GM23338 (cell line): ENCODE data around the gene EGFR. TPM values are rescaled to one million over a fixed set of nuclear protein-coding genes. Genes with fewer than 3 reads are reported as not detected.

Experiments
- ATAC-seq: fragments of 200-7000 bp; cut with Tn5 transposase; 3 replicates; pipeline ENCODE4 v1.9.1; 2020
- DNase-seq: peaks from one replicate; pipeline ENCODE4 v3.0.0-alpha.2; 2015; ENCODE audit warnings: low spot score
- H2AFZ ChIP-seq: fragments of 200-600 bp; sonication (generic); 2 replicates; pipeline ENCODE4 v1.8.0; 2016; ENCODE audit warnings: antibody characterized with exemption, mild to moderate bottlenecking, moderate library complexity
- H3F3A ChIP-seq: fragments of 200-600 bp; sonication (generic); replicated peaks from 2 replicates; pipeline ENCODE4 v1.8.0; 2017; ENCODE audit warnings: antibody characterized with exemption, mixed run types, low read depth
- H3K27ac ChIP-seq: fragments of 200-600 bp; sonication (generic); 2 replicates; pipeline ENCODE4 v1.6.1; 2016; ENCODE audit warnings: low read depth
- H3K27me3 ChIP-seq: fragments of 200-600 bp; sonication (generic); 2 replicates; pipeline ENCODE4 v1.8.0; 2016; ENCODE audit warnings: mild to moderate bottlenecking, mixed run types, moderate library complexity; ENCODE audit not compliant: insufficient read depth
- H3K36me3 ChIP-seq: fragments of 200-600 bp; sonication (generic); 2 replicates; pipeline ENCODE4 v1.8.0; 2016; ENCODE audit warnings: mild to moderate bottlenecking; ENCODE audit not compliant: insufficient read depth
- H3K4me1 ChIP-seq: fragments of 200-600 bp; sonication (generic); 2 replicates; pipeline ENCODE4 v1.8.0; 2016; ENCODE audit warnings: mild to moderate bottlenecking, moderate library complexity; ENCODE audit not compliant: insufficient read depth
- H3K4me2 ChIP-seq: fragments of 200-600 bp; sonication (generic); 2 replicates; pipeline ENCODE4 v1.7.1; 2017; ENCODE audit warnings: mixed run types
- H3K4me3 ChIP-seq: fragments of 200-600 bp; sonication (generic); 2 replicates; pipeline ENCODE4 v1.6.1; 2016; ENCODE audit warnings: mixed run types
- H3K79me2 ChIP-seq: fragments of 200-600 bp; sonication (generic); replicated peaks from 2 replicates; pipeline ENCODE4 v1.8.0; 2017; ENCODE audit warnings: mild to moderate bottlenecking; ENCODE audit not compliant: insufficient read depth
- H3K9me2 ChIP-seq: fragments of 200-600 bp; sonication (generic); 2 replicates; pipeline ENCODE4 v1.8.0; 2017; ENCODE audit not compliant: insufficient read depth
- H4K20me1 ChIP-seq: fragments of 200-600 bp; sonication (generic); replicated peaks from 2 replicates; pipeline ENCODE4 v1.8.0; 2017; ENCODE audit warnings: mild to moderate bottlenecking; ENCODE audit not compliant: insufficient read depth
- H3K27ac Mint-ChIP-seq: 2 replicates; pipeline ENCODE4 v1.8.0; 2020; ENCODE audit warnings: inconsistent platforms, mild to moderate bottlenecking, moderate library complexity, mixed read lengths
- H3K27me3 Mint-ChIP-seq: 3 replicates; pipeline ENCODE4 v1.8.0; 2022; ENCODE audit warnings: low read depth, mild to moderate bottlenecking, moderate library complexity, mixed read lengths, inconsistent platforms; ENCODE audit not compliant: insufficient read depth, poor library complexity
- H3K36me3 Mint-ChIP-seq: 3 replicates; pipeline ENCODE4 v1.8.0; 2021; ENCODE audit warnings: low read depth, mild to moderate bottlenecking, inconsistent platforms, moderate library complexity, mixed read lengths
- H3K4me1 Mint-ChIP-seq: 3 replicates; pipeline ENCODE4 v1.8.0; 2020; ENCODE audit warnings: mild to moderate bottlenecking, inconsistent platforms, mixed read lengths
- H3K4me3 Mint-ChIP-seq: 3 replicates; pipeline ENCODE4 v1.8.0; 2021; ENCODE audit warnings: moderate library complexity, mild to moderate bottlenecking, inconsistent platforms, mixed read lengths
- H3K9me3 Mint-ChIP-seq: 3 replicates; pipeline ENCODE4 v1.8.0; 2020; ENCODE audit warnings: moderate library complexity, mild to moderate bottlenecking, inconsistent platforms, mixed read lengths
- CTCF ChIP-seq, 2 experiments: fragments of 200-600 bp in 1 of 2; sonication (generic) in 1 of 2; conservative IDR thresholded peaks; 2 replicates each; pipeline versions ENCODE4 v1.5.1 to v1.6.1; 2016 to 2017; ENCODE audit warnings: antibody characterized with exemption in 2 of 2, low read depth in 2 of 2, mild to moderate bottlenecking in 2 of 2, moderate library complexity in 1 of 2
- EZH2 ChIP-seq: fragments of 200-600 bp; sonication (generic); IDR thresholded peaks from one replicate; pipeline ENCODE4 v1.8.0; 2017; ENCODE audit warnings: antibody characterized with exemption, mild to moderate bottlenecking, low read depth; ENCODE audit not compliant: unreplicated experiment
- NANOG ChIP-seq: IDR thresholded peaks from 2 replicates; pipeline ENCODE4 v1.6.1; 2016; ENCODE audit warnings: antibody characterized with exemption, borderline replicate concordance
- POLR2AphosphoS5 ChIP-seq: IDR thresholded peaks from 2 replicates; pipeline ENCODE4 v1.6.1; 2016; ENCODE audit warnings: antibody characterized with exemption, low read depth
- ZNF114 ChIP-seq: fragments of 250-450 bp; sonication (Bioruptor Pico); IDR thresholded peaks from 2 replicates; pipeline ENCODE4 v1.5.0; 2020; ENCODE audit warnings: mild to moderate bottlenecking, moderate library complexity
- ZNF462 ChIP-seq: fragments of 250-450 bp; sonication (Bioruptor Pico); IDR thresholded peaks from 2 replicates; pipeline ENCODE4 v1.5.0; 2020; ENCODE audit warnings: mild to moderate bottlenecking, moderate library complexity
- polyA plus RNA-seq: library from polyadenylated mRNA; unstranded; fragments of >200 nt; fragmentation: Nextera tagmentation; extraction: Ambion mirVana; gene quantifications from 2 replicates; pipeline ENCODE4 v1.2.1, GENCODE V29; 2016
- total RNA-seq: library from RNA; depleted of rRNA; stranded (reverse); fragments of >200 nt; shearing (Covaris generic); gene quantifications from 2 replicates; pipeline ENCODE4 v1.2.3, GENCODE V29; 2014

EGFR gene
- total and polyA plus RNA-seq, 2 experiments from 2014 or later: 1.5 to 4.5 TPM

GRCh38 chr7:55147736-55148135 is 128.9 kb downstream of the EGFR start:
- no peaks in the 10 kb centered on the region for H3K9me3 Mint-ChIP-seq
- H3K79me2 ChIP-seq: no peaks in the 10 kb centered on the region
- DNase-seq (no peak), ATAC-seq (no peak)
- H3F3A ChIP-seq: no peaks in the 10 kb centered on the region
- no peaks in the 10 kb centered on the region for H3K9me2 ChIP-seq
- H3K27me3 ChIP-seq: no peaks in the 10 kb centered on the region
- no peaks in the 10 kb centered on the region for H3K36me3 ChIP-seq
- no peak overlapping the region for H2AFZ ChIP-seq
- H3K4me3 Mint-ChIP-seq: no peak overlapping the region
- H4K20me1 ChIP-seq: no peaks in the 10 kb centered on the region
- no peak overlapping the region for H3K27ac ChIP-seq
- H3K27me3 Mint-ChIP-seq: peaks cover 3% of the 10 kb centered on the region
- no peak overlapping the region for H3K4me2 ChIP-seq
- H3K4me3 ChIP-seq: no peak overlapping the region
- peaks cover 3% of the 10 kb centered on the region for H3K4me1 Mint-ChIP-seq
- TF ChIP-seq EZH2: no peak
- no peak for TF ChIP-seq NANOG
- no peak for TF ChIP-seq POLR2AphosphoS5
- no peak for TF ChIP-seq CTCF (conservative IDR thresholded peaks at IDR 0.05; ENCODE audit: low read depth in 2 of 2)
- no peak for TF ChIP-seq ZNF462 (CRISPR knock-in tag)
- no peak for TF ChIP-seq ZNF114 (CRISPR knock-in tag)
- no peak overlapping the region for H3K27ac Mint-ChIP-seq
- H3K36me3 Mint-ChIP-seq: no peaks in the 10 kb centered on the region; the same call in 2 of the 3 replicates
- H3K4me1 ChIP-seq: no peaks in the 10 kb centered on the region
